K562 (cell line): ENCODE results near the gene ETV3. TPM values are rescaled to one million over a fixed set of nuclear protein-coding genes. Genes with fewer than 3 reads are reported as not detected.
A peak's percentile ranks its signal among the peaks of the same experiment; 100 is the strongest.

Source experiments
- ATAC-seq: fragments of 200-7000 bp; cut with Tn5 transposase; 3 replicates; pipeline ENCODE4 v1.9.1; 2020; ENCODE audit warnings: moderate library complexity
- BruUV-seq: library from RNA; stranded (reverse); fragments of 400-500 nt; replicated peaks from 2 replicates; lab custom pipeline; 2021; lab: Mats Ljungman, UMichigan
- CTCF ChIA-PET: fragments of 300-600 bp; formaldehyde crosslinking; extraction: SDS; loops from one replicate; lab custom pipeline; 2021; ENCODE audit warnings: low intra/inter-chr PET ratio; lab: Yijun Ruan, JAX
- POLR2A ChIA-PET: fragments of 300-600, 350-650 bp; sonication (Branson Sonifier 250); formaldehyde crosslinking; extraction: SDS; loops from one replicate; lab custom pipeline; 2021; ENCODE audit warnings: antibody characterized with exemption, inconsistent platforms; lab: Yijun Ruan, JAX
- DNase-seq, 4 experiments: peaks; one replicate each; pipeline versions ENCODE4 v3.0.0 to v3.0.0-alpha.2; 2011 to 2018; ENCODE audit warnings: low spot score in 3 of 4, mixed read lengths in 3 of 4; ENCODE audit errors: extremely low read depth in 1 of 4
- FAIRE-seq: peaks from 2 replicates; lab custom pipeline; 2011; peaks lifted over from hg19 to GRCh38; lab: Jason Lieb, UNC
- H2AFZ ChIP-seq: 2 replicates; pipeline ENCODE4 v1.6.0; 2011; ENCODE audit warnings: low read depth, low read length, control low read depth, inconsistent platforms
- H3K27ac ChIP-seq: fragments of 200-600 bp; 3 replicates; pipeline ENCODE4 v1.8.0; 2011; ENCODE audit warnings: low read depth, mild to moderate bottlenecking, control low read depth, inconsistent platforms, low read length, moderate library complexity, mixed read lengths; ENCODE audit errors: extremely low read depth
- H3K27me3 ChIP-seq, 2 experiments: fragments of 300-600 bp in 1 of 2; 2 replicates in 1 of 2; 3 replicates in 1 of 2; pipeline versions ENCODE4 v1.6.0 to v1.8.0; 2011; ENCODE audit warnings: inconsistent platforms in 2 of 2, low read length in 2 of 2, mild to moderate bottlenecking in 1 of 2, mixed read lengths in 1 of 2, moderate library complexity in 1 of 2; ENCODE audit not compliant: control insufficient read depth in 2 of 2, insufficient read depth in 2 of 2
- H3K36me3 ChIP-seq: fragments of 300-600 bp; 3 replicates; pipeline ENCODE4 v1.8.0; 2011; ENCODE audit warnings: mild to moderate bottlenecking, low read length, inconsistent platforms; ENCODE audit not compliant: control insufficient read depth, insufficient read depth
- H3K4me1 ChIP-seq, 2 experiments: fragments of 200-600 bp in 1 of 2; replicated peaks in 1 of 2; 2 replicates in 1 of 2; 3 replicates in 1 of 2; pipeline versions ENCODE4 v1.5.1 to v1.8.0; 2011; ENCODE audit warnings: inconsistent platforms in 2 of 2, low read length in 2 of 2, mild to moderate bottlenecking in 1 of 2, mixed read lengths in 1 of 2, moderate library complexity in 1 of 2; ENCODE audit not compliant: control insufficient read depth in 2 of 2, insufficient read depth in 2 of 2
- H3K4me2 ChIP-seq: 2 replicates; pipeline ENCODE4 v1.6.1; 2011; ENCODE audit warnings: low read length, control low read depth, inconsistent platforms, mixed read lengths; ENCODE audit not compliant: insufficient read depth
- H3K4me3 ChIP-seq: fragments of 200-600 bp; sonication (generic), shearing (Covaris generic); 2 replicates; pipeline ENCODE4 v1.5.1; 2016; ENCODE audit warnings: control low read depth, inconsistent platforms
- H3K79me2 ChIP-seq: fragments of 200-600 bp; 3 replicates; pipeline ENCODE4 v1.8.0; 2011; ENCODE audit warnings: low read length, inconsistent platforms; ENCODE audit not compliant: control insufficient read depth, insufficient read depth
- H3K9ac ChIP-seq, 2 experiments: 2 replicates each; pipeline versions ENCODE4 v1.6.0 to v1.6.1; 2011; ENCODE audit warnings: low read depth in 2 of 2, low read length in 2 of 2, control low read depth in 1 of 2, inconsistent platforms in 1 of 2, mild to moderate bottlenecking in 1 of 2, mixed read lengths in 1 of 2; ENCODE audit not compliant: insufficient read depth in 1 of 2
- H3K9me1 ChIP-seq: one replicate; pipeline ENCODE4 v1.6.0; 2011; ENCODE audit warnings: inconsistent platforms, mild to moderate bottlenecking, low read length, moderate library complexity; ENCODE audit not compliant: control insufficient read depth, insufficient read depth
- H3K9me3 ChIP-seq: replicated peaks from 2 replicates; pipeline ENCODE4 v1.5.1; 2011; ENCODE audit warnings: low read depth, low read length, inconsistent platforms; ENCODE audit not compliant: control insufficient read depth, insufficient read depth
- H4K20me1 ChIP-seq: replicated peaks from 2 replicates; pipeline ENCODE4 v1.6.1; 2011; ENCODE audit warnings: low read length, inconsistent platforms, mixed read lengths; ENCODE audit not compliant: control insufficient read depth, insufficient read depth
- ATF3 ChIP-seq, 2 experiments: fragments of 450-650 bp in 1 of 2; sonication (generic) in 1 of 2; formaldehyde crosslinking in 1 of 2; IDR thresholded peaks in 1 of 2; conservative IDR thresholded peaks in 1 of 2; 2 replicates each; pipeline versions ENCODE4 v1.6.1 to v1.8.1; 2016 to 2023; ENCODE audit warnings: mild to moderate bottlenecking in 2 of 2, moderate library complexity in 2 of 2, inconsistent platforms in 1 of 2, missing genetic modification reagents in 1 of 2
- CEBPG ChIP-seq, 3 experiments: fragments of 200-800 bp in 1 of 3; sonication (Bioruptor generic) in 1 of 3; sonication (generic) in 1 of 3; formaldehyde crosslinking in 1 of 3; IDR thresholded peaks in 2 of 3; conservative IDR thresholded peaks in 1 of 3; 2 replicates each; pipeline versions ENCODE4 v1.6.1 to v1.8.0; 2016 to 2022; ENCODE audit warnings: missing compliant biosample characterization in 2 of 3, missing genetic modification characterization in 2 of 3, mild to moderate bottlenecking in 1 of 3, missing genetic modification reagents in 1 of 3
- ESRRA ChIP-seq: fragments of 450-650 bp; IDR thresholded peaks from 2 replicates; pipeline ENCODE4 v1.6.1; 2014; ENCODE audit warnings: low read depth, mild to moderate bottlenecking, moderate library complexity, borderline replicate concordance
- ETV1 ChIP-seq: fragments of 450-650 bp; conservative IDR thresholded peaks from 2 replicates; pipeline ENCODE4 v1.6.1; 2016; ENCODE audit warnings: missing genetic modification characterization, control low read depth, low read depth, missing compliant biosample characterization
- NONO ChIP-seq, 2 experiments: fragments of 200-400 bp in 1 of 2; fragments of 450-650 bp in 1 of 2; formaldehyde crosslinking in 1 of 2; IDR thresholded peaks; 2 replicates each; pipeline ENCODE4 v1.6.1; 2017; ENCODE audit warnings: low read depth in 2 of 2, mild to moderate bottlenecking in 2 of 2, moderate library complexity in 2 of 2, low read length in 1 of 2
- NR4A1 ChIP-seq, 2 experiments: fragments of 250-450 bp in 1 of 2; fragments of 450-650 bp in 1 of 2; sonication (Bioruptor Pico) in 1 of 2; IDR thresholded peaks; 2 replicates each; pipeline versions ENCODE4 v1.4.0 to v1.6.1; 2016 to 2020; ENCODE audit warnings: mild to moderate bottlenecking in 2 of 2, missing compliant biosample characterization in 1 of 2, missing genetic modification characterization in 1 of 2, moderate library complexity in 1 of 2
- PRPF4 ChIP-seq: fragments of 200-400 bp; formaldehyde crosslinking; IDR thresholded peaks from one replicate; pipeline ENCODE4 v1.6.1; 2017; ENCODE audit warnings: low read length, low read depth, mild to moderate bottlenecking; ENCODE audit not compliant: insufficient read depth, poor library complexity, severe bottlenecking
- SMAD4 ChIP-seq: fragments of 250-450 bp; sonication (Bioruptor Pico); conservative IDR thresholded peaks from 2 replicates; pipeline ENCODE4 v1.8.0; 2021; ENCODE audit warnings: inconsistent platforms, mild to moderate bottlenecking, moderate library complexity
- TBL1XR1 ChIP-seq, 2 experiments: IDR thresholded peaks; 2 replicates each; pipeline ENCODE4 v1.6.1; 2012; ENCODE audit warnings: improper control_type of control experiment in 2 of 2, low read length in 2 of 2, mild to moderate bottlenecking in 1 of 2
- ZNF263 ChIP-seq: sonication (generic); formaldehyde crosslinking; IDR thresholded peaks from 2 replicates; pipeline ENCODE4 v1.8.0; 2022; ENCODE audit warnings: mild to moderate bottlenecking, missing genetic modification reagents, borderline replicate concordance
- ZNF384 ChIP-seq: IDR thresholded peaks from 2 replicates; pipeline ENCODE4 v1.6.1; 2012; ENCODE audit warnings: low read depth, low read length, improper control_type of control experiment
- ZNF589 ChIP-seq: fragments of 200-800 bp; sonication (Bioruptor generic); IDR thresholded peaks from 2 replicates; pipeline ENCODE4 v1.6.1; 2016; ENCODE audit warnings: low read depth, missing genetic modification characterization, missing compliant biosample characterization
- ZNF79 ChIP-seq: fragments of 250-450 bp; sonication (Bioruptor Pico); IDR thresholded peaks from 2 replicates; pipeline ENCODE4 v1.4.0; 2020; ENCODE audit warnings: low read depth, mild to moderate bottlenecking, moderate library complexity
- WGBS: fragments of 100-300 bp; shearing (Covaris generic); methylation state at CpG from one replicate; pipeline ENCODE4 v1.1.6; 2016; ENCODE audit warnings: low coverage, mixed read lengths; ENCODE audit not compliant: insufficient coverage; ENCODE audit errors: missing lambda C conversion rate; 5-methylcytosine and 5-hydroxymethylcytosine counted together
- in situ Hi-C: fragments of 300-500 bp; cut with MboI; formaldehyde crosslinking; loops from 4 replicates; pipeline ENCODE4 v1.15.0; 2018; ENCODE audit warnings: inconsistent platforms, mixed read lengths
- intact Hi-C: fragments of 100-400 bp; cut with micrococcal nuclease; formaldehyde crosslinking; loops from 2 replicates; pipeline ENCODE4 v1.14.2; 2022
- polyA plus RNA-seq, 8 experiments: library from polyadenylated mRNA; depleted of rRNA in 4 of 8; stranded (reverse) in 5 of 8; unstranded in 3 of 8; fragments of >200 nt; fragmentation: Nextera tagmentation in 2 of 8; fragmentation: Illumina TruSeq in 1 of 8; extraction: Ambion mirVana in 2 of 8; extraction: Trizol in 1 of 8; gene quantifications; 2 replicates each; pipeline versions ENCODE4 v1.2.1 to v1.2.3, GENCODE V29; 2011 to 2014; ENCODE audit warnings: inconsistent platforms in 1 of 8, missing spikeins in 1 of 8
- total RNA-seq, 7 experiments: library from RNA; depleted of rRNA in 6 of 7; stranded (reverse); fragments of >200 nt in 6 of 7; fragmentation: Illumina TruSeq in 2 of 7; extraction: Trizol in 2 of 7; gene quantifications; 2 replicates each; pipeline versions ENCODE4 v1.2.1 to v1.2.3, GENCODE V29; 2011 to 2021; ENCODE audit warnings: low replicate concordance in 1 of 7
- TF ChIP-seq, protein P1 (sequence below): fragments of 250-450 bp; sonication (Bioruptor Pico); IDR thresholded peaks from 2 replicates; pipeline ENCODE4 v1.4.0; 2020; ENCODE audit warnings: mild to moderate bottlenecking, moderate library complexity
- TF ChIP-seq, protein P2 (sequence below): fragments of 450-650 bp; IDR thresholded peaks from 2 replicates; pipeline ENCODE4 v1.6.1; 2016
- TF ChIP-seq, protein P3 (sequence below): sonication (generic); formaldehyde crosslinking; IDR thresholded peaks from 2 replicates; pipeline ENCODE4 v1.8.0; 2022; ENCODE audit warnings: mild to moderate bottlenecking, missing genetic modification reagents

Gene ETV3
- total and polyA plus RNA-seq, 9 of the 15 experiments (the other 6 are each of a cell fraction or from before 2014, with no cell fraction given), result 3.1 to 16.0 (median 9.0) TPM

DNA sequence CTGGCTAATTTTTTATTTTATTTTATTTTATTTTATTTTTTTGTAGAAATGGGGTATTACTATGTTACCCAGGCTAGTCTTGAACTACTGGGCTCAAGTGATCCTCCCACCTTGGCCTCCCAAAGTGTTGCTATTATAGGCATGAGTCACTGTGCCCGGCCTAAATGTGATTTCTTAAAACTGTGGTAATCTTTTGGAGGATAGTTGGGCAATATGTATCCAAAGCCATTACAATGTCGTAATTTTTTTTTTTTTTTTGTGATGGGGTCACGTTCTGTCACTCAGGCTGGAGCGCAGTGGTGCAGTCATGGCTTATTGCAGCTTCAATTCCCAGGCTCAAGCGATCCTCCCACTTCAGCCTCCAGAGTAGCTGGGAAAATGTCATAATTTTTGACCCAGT lies 52.8 kb downstream of the ETV3 start:
- no peak overlapping the region for H3K9ac ChIP-seq
- no peak overlapping the region for H3K4me2 ChIP-seq
- BruUV-seq, result no TSS peak
- ATAC-seq (no peak), FAIRE-seq (no peak), DNase-seq (no peak)
- no peaks in the 10 kb centered on the region for H3K9me1 ChIP-seq
- H3K27me3 ChIP-seq, result peaks cover 0 to 22% of the 10 kb centered on the region in 2 experiments; a peak in 2 of 5 replicates
- CTCF ChIA-PET, result interaction anchor here (0.7 kb wide), 1 partner anchor 39 kb away, joined by 6 read pairs; no protein-coding TSS in a partner anchor
- POLR2A ChIA-PET, result interaction anchor here (0.6 kb wide), 1 partner anchor 42 kb away, joined by 3 read pairs; no protein-coding TSS in a partner anchor
- WGBS, result 28% methylated on average over 5 of the region's 5 CpGs
- in situ Hi-C loops (no loop called here), intact Hi-C loops (no loop called here)
- no peaks in the 10 kb centered on the region for H3K9me3 ChIP-seq
- no peak overlapping the region for H3K27ac ChIP-seq
- peaks cover 0 to 2% of the 10 kb centered on the region in 2 experiments; a peak in 1 of 5 replicates for H3K4me1 ChIP-seq
- H3K4me3 ChIP-seq, result no peak overlapping the region
- H3K36me3 ChIP-seq, result no peaks in the 10 kb centered on the region
- no peaks in the 10 kb centered on the region; the same call in 1 of the 2 replicates for H4K20me1 ChIP-seq
- H2AFZ ChIP-seq, result no peak overlapping the region
- H3K79me2 ChIP-seq, result no peaks in the 10 kb centered on the region
- TF ChIP-seq ATF3 (IDR thresholded peaks at IDR 0.05) (no peak), ATF3 (CRISPR knock-in tag; conservative IDR thresholded peaks at IDR 0.05) (no peak), CEBPG (CRISPR knock-in tag; IDR thresholded peaks at IDR 0.05) (no peak), CEBPG (tag; conservative IDR thresholded peaks at IDR 0.05 in 1 of 2, IDR thresholded peaks at IDR 0.05 in 1 of 2) (peak in 1 of 2 experiments; percentile 85; a peak in 2 of 4 replicates), NR4A1 (CRISPR knock-in tag; IDR thresholded peaks at IDR 0.05) (no peak), NR4A1 (tag; IDR thresholded peaks at IDR 0.05) (no peak), ZNF384 (peak; percentile 63), ZNF263 (no peak), ZNF589 (no peak), ESRRA (no peak), NONO (IDR thresholded peaks at IDR 0.05; ENCODE audit: low read depth in 2 of 2, low read length in 1 of 2) (no peak), PRPF4 (no peak), SMAD4 (CRISPR knock-in tag) (no peak), TBL1XR1 (IDR thresholded peaks at IDR 0.05; ENCODE audit: low read length in 2 of 2) (no peak), ZNF79 (CRISPR knock-in tag) (no peak), ETV1 (tag) (no peak)
- TF ChIP-seq, protein P1, sequence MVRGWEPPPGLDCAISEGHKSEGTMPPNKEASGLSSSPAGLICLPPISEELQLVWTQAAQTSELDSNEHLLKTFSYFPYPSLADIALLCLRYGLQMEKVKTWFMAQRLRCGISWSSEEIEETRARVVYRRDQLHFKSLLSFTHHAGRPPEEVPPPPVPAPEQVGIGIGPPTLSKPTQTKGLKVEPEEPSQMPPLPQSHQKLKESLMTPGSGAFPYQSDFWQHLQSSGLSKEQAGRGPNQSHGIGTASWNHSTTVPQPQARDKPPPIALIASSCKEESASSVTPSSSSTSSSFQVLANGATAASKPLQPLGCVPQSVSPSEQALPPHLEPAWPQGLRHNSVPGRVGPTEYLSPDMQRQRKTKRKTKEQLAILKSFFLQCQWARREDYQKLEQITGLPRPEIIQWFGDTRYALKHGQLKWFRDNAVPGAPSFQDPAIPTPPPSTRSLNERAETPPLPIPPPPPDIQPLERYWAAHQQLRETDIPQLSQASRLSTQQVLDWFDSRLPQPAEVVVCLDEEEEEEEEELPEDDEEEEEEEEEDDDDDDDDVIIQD (CRISPR knock-in tag), result no peak
- TF ChIP-seq, protein P2, sequence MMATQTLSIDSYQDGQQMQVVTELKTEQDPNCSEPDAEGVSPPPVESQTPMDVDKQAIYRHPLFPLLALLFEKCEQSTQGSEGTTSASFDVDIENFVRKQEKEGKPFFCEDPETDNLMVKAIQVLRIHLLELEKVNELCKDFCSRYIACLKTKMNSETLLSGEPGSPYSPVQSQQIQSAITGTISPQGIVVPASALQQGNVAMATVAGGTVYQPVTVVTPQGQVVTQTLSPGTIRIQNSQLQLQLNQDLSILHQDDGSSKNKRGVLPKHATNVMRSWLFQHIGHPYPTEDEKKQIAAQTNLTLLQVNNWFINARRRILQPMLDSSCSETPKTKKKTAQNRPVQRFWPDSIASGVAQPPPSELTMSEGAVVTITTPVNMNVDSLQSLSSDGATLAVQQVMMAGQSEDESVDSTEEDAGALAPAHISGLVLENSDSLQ, result 0 out of 2 replicates have a peak, but pooled peaks have one; percentile 21
- TF ChIP-seq, protein P3, sequence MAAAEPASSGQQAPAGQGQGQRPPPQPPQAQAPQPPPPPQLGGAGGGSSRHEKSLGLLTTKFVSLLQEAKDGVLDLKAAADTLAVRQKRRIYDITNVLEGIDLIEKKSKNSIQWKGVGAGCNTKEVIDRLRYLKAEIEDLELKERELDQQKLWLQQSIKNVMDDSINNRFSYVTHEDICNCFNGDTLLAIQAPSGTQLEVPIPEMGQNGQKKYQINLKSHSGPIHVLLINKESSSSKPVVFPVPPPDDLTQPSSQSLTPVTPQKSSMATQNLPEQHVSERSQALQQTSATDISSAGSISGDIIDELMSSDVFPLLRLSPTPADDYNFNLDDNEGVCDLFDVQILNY (CRISPR knock-in tag), result no peak
